ENCODE results near the gene DUOX2.

The DUOX2 gene

GRCh38 chr15:45161666-45162065 is 47.7 kb upstream of the DUOX2 start:
- Histone ChIP-seq H3K4me1 (ENCODE audit: control insufficient read depth, low read length) (peaks cover 16% of the 10 kb centered on the region), H3K4me2 (ENCODE audit: low read length) (no peak overlapping the region), H3K4me3 (ENCODE audit: low read length) (no peak overlapping the region)

GRCh38 chr15:45157974-45158373 is 44.0 kb upstream of the DUOX2 start:
- Histone ChIP-seq H3K4me1 (ENCODE audit: control insufficient read depth, low read length) (no peaks in the 10 kb centered on the region), H3K4me3 (ENCODE audit: low read length) (no peak overlapping the region), H3K27me3 (ENCODE audit: control insufficient read depth, low read length) (no peaks in the 10 kb centered on the region), H3K9me2 (replicated peaks; ENCODE audit: control insufficient read depth, low read length) (no peaks in the 10 kb centered on the region), H3K4me2 (ENCODE audit: low read length) (no peak overlapping the region), H4K20me1 (ENCODE audit: control insufficient read depth, insufficient read depth, low read depth, low read length) (no peaks in the 10 kb centered on the region), H3F3A (ENCODE audit: control insufficient read depth, insufficient read depth) (no peaks in the 10 kb centered on the region), H3K9me3 (ENCODE audit: control insufficient read depth, insufficient read depth, low read length) (no peaks in the 10 kb centered on the region), H3K79me2 (ENCODE audit: control insufficient read depth, low read length) (no peaks in the 10 kb centered on the region; the same call in 1 of the 2 replicates), H3K27ac (ENCODE audit: low read depth, low read length) (no peak overlapping the region), H3K36me3 (ENCODE audit: control insufficient read depth, low read length) (no peaks in the 10 kb centered on the region)
- no peak for TF ChIP-seq CTCF (IDR thresholded peaks at IDR 0.05; ENCODE audit: low read depth, low read length, poor library complexity, severe bottlenecking)
- TF ChIP-seq EZH2phosphoT487 (IDR thresholded peaks at IDR 0.05; ENCODE audit: borderline replicate concordance, low read length), result no peak

More at GRCh38 chr15:45161666-45162065, 47.7 kb upstream of the DUOX2 start:
- H3K79me2 ChIP-seq (ENCODE audit: control insufficient read depth, low read length), result peaks cover 17% of the 10 kb centered on the region
- H3F3A ChIP-seq (ENCODE audit: control insufficient read depth, insufficient read depth), result no peaks in the 10 kb centered on the region
- TF ChIP-seq EZH2phosphoT487 (IDR thresholded peaks at IDR 0.05; ENCODE audit: borderline replicate concordance, low read length) (no peak), CTCF (IDR thresholded peaks at IDR 0.05; ENCODE audit: low read depth, low read length, poor library complexity, severe bottlenecking) (no peak)
- H4K20me1 ChIP-seq (ENCODE audit: control insufficient read depth, insufficient read depth, low read depth, low read length), result no peaks in the 10 kb centered on the region
- no peaks in the 10 kb centered on the region for H3K9me2 ChIP-seq (replicated peaks; ENCODE audit: control insufficient read depth, low read length)
- H3K27me3 ChIP-seq (ENCODE audit: control insufficient read depth, low read length), result no peaks in the 10 kb centered on the region
- H3K36me3 ChIP-seq (ENCODE audit: control insufficient read depth, low read length), result no peaks in the 10 kb centered on the region
- no peaks in the 10 kb centered on the region for H3K9me3 ChIP-seq (ENCODE audit: control insufficient read depth, insufficient read depth, low read length)
- no peak overlapping the region for H3K27ac ChIP-seq (ENCODE audit: low read depth, low read length)

GRCh38 chr15:45156744-45157455 is 42.9 kb upstream of the DUOX2 start:
- H3K9me3 ChIP-seq (ENCODE audit: control insufficient read depth, insufficient read depth, low read length), result no peaks in the 10 kb centered on the region
- no peak overlapping the region for H3K4me3 ChIP-seq (ENCODE audit: low read length)
- H3K27ac ChIP-seq (ENCODE audit: low read depth, low read length), result no peak overlapping the region
- H3F3A ChIP-seq (ENCODE audit: control insufficient read depth, insufficient read depth), result no peaks in the 10 kb centered on the region
- no peaks in the 10 kb centered on the region for H3K27me3 ChIP-seq (ENCODE audit: control insufficient read depth, low read length)
- TF ChIP-seq EZH2phosphoT487 (IDR thresholded peaks at IDR 0.05; ENCODE audit: borderline replicate concordance, low read length) (no peak), CTCF (IDR thresholded peaks at IDR 0.05; ENCODE audit: low read depth, low read length, poor library complexity, severe bottlenecking) (no peak)
- H3K4me2 ChIP-seq (ENCODE audit: low read length), result no peak overlapping the region
- no peaks in the 10 kb centered on the region for H3K36me3 ChIP-seq (ENCODE audit: control insufficient read depth, low read length)
- no peaks in the 10 kb centered on the region for H3K4me1 ChIP-seq (ENCODE audit: control insufficient read depth, low read length)
- H3K9me2 ChIP-seq (replicated peaks; ENCODE audit: control insufficient read depth, low read length), result no peaks in the 10 kb centered on the region
- H3K79me2 ChIP-seq (ENCODE audit: control insufficient read depth, low read length), result no peaks in the 10 kb centered on the region
- no peaks in the 10 kb centered on the region for H4K20me1 ChIP-seq (ENCODE audit: control insufficient read depth, insufficient read depth, low read depth, low read length)
